Mesothelial cell of epicardium (in vitro differentiated cells): Measurements from ENCODE around the gene ABCC11. TPM values are rescaled to one million over a fixed set of nuclear protein-coding genes. Genes with fewer than 3 reads are reported as not detected.
"Not testable (repeated sequence)": the region's sequence is repeated elsewhere in the genome, so short reads cannot be mapped to it uniquely, and the experiment has no call there.

ENCODE experiments used
- DNase-seq, 2 experiments: peaks; one replicate each; pipeline ENCODE4 v3.0.0; 2021; ENCODE audit warnings: low spot score in 2 of 2; ENCODE audit not compliant: unreplicated experiment in 2 of 2
- H3K27ac Mint-ChIP-seq: 2 replicates; pipeline ENCODE4 v1.8.0; 2021; ENCODE audit warnings: mixed read lengths
- H3K27me3 Mint-ChIP-seq: 2 replicates; pipeline ENCODE4 v1.8.0; 2021; ENCODE audit warnings: low read depth, mixed read lengths
- H3K36me3 Mint-ChIP-seq: 2 replicates; pipeline ENCODE4 v1.8.0; 2021; ENCODE audit warnings: mixed read lengths
- H3K4me1 Mint-ChIP-seq: 2 replicates; pipeline ENCODE4 v1.8.0; 2021; ENCODE audit warnings: mixed read lengths
- H3K4me3 Mint-ChIP-seq: 2 replicates; pipeline ENCODE4 v1.8.0; 2021; ENCODE audit warnings: mild to moderate bottlenecking, moderate library complexity, mixed read lengths
- H3K9me3 Mint-ChIP-seq: 2 replicates; pipeline ENCODE4 v1.8.0; 2021; ENCODE audit warnings: mixed read lengths
- total RNA-seq: library from RNA; stranded (reverse); gene quantifications from 3 replicates; pipeline ENCODE4 v1.2.1, GENCODE V29; 2021
- TF ChIP-seq, protein P1 (sequence below): fragments of 200-600 bp; sonication (generic); IDR thresholded peaks from one replicate; pipeline ENCODE4 v1.5.0; 2021; ENCODE audit warnings: antibody characterized with exemption; ENCODE audit not compliant: unreplicated experiment

The ABCC11 gene
- total RNA-seq, 1 donor from 2014 or later = 0.47 TPM

DNA sequence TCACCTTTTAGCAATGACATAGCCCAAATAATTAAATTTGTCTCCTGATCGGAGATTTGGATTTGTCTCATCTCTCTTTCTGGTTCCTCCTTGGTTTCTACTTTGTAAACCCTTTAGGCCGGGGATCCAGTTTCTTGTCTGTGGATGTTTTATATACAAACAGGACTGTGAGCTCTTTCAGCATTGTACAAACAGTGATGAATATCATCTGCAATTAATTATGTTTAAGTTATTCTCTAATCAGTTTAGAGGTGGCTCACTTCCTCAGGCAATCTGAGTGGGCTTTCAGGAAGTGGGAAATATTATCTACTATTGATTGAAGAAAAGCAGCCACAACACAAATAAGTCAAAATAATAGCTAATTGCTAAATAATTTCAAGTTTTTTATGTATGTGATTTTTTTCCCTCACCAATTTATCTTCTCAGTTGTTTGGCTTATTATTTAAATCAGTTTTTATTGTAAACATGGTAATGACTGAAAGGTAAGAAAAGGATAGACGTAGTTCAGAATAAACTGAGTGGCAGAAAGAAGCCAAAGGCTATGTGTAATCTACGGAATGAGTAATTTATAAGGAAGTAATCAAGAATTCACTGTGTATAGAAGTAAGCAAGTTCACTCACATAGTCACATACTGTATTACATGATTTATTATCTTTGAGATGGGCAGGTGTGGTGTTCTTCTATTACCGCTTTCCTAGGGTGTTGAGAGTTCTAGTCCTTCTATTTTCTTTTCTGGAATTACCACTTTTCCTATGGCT lies 3.4 kb upstream of the ABCC11 start:
- Mint-ChIP-seq H3K4me3 (no peak overlapping the region), H3K27me3 (no peaks in the 10 kb centered on the region), H3K27ac (peak overlapping the region; percentile 44), H3K36me3 (peaks cover 17% of the 10 kb centered on the region), H3K4me1 (peaks cover 13% of the 10 kb centered on the region), H3K9me3 (no peaks in the 10 kb centered on the region)
- DNase-seq = no peak
- TF ChIP-seq, protein P1, sequence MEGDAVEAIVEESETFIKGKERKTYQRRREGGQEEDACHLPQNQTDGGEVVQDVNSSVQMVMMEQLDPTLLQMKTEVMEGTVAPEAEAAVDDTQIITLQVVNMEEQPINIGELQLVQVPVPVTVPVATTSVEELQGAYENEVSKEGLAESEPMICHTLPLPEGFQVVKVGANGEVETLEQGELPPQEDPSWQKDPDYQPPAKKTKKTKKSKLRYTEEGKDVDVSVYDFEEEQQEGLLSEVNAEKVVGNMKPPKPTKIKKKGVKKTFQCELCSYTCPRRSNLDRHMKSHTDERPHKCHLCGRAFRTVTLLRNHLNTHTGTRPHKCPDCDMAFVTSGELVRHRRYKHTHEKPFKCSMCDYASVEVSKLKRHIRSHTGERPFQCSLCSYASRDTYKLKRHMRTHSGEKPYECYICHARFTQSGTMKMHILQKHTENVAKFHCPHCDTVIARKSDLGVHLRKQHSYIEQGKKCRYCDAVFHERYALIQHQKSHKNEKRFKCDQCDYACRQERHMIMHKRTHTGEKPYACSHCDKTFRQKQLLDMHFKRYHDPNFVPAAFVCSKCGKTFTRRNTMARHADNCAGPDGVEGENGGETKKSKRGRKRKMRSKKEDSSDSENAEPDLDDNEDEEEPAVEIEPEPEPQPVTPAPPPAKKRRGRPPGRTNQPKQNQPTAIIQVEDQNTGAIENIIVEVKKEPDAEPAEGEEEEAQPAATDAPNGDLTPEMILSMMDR = no peak

GRCh38 chr16:48246066-48246465 lies 1.3 kb downstream of the ABCC11 start:
- H3K27me3 Mint-ChIP-seq = no peaks in the 10 kb centered on the region
- peak overlapping the region; percentile 89 for H3K4me3 Mint-ChIP-seq
- peaks cover 24% of the 10 kb centered on the region for H3K4me1 Mint-ChIP-seq
- peaks cover 3% of the 10 kb centered on the region for H3K9me3 Mint-ChIP-seq
- DNase-seq = no peak
- TF ChIP-seq, protein P1 = no peak
- H3K27ac Mint-ChIP-seq = peak overlapping the region; percentile 40
- no peaks in the 10 kb centered on the region for H3K36me3 Mint-ChIP-seq

DNA sequence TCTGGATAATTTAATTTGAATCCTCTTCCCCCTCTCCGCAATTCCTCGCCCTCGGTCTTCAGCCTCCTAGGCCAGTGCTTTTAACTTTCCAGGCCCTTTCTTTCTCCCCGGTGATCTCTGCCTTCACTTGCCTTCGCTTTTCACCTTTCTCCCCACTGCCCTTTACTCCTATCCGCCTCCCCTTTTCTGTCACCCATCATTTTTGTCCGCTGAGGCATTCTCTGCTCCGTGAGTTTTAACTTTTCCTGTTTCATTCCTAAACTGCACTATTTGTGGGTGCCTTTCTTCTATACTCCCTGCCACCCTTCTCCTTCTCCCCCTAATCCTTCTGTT lies 2.5 kb downstream of the ABCC11 start:
- H3K27me3 Mint-ChIP-seq = no peaks in the 10 kb centered on the region
- peaks cover 21% of the 10 kb centered on the region for H3K4me1 Mint-ChIP-seq
- peak overlapping the region; percentile 92 for H3K27ac Mint-ChIP-seq
- no peaks in the 10 kb centered on the region for H3K36me3 Mint-ChIP-seq
- DNase-seq = no peak
- peak overlapping the region; percentile 89 for H3K4me3 Mint-ChIP-seq
- H3K9me3 Mint-ChIP-seq = peaks cover 9% of the 10 kb centered on the region
- TF ChIP-seq, protein P1 = no peak

DNA sequence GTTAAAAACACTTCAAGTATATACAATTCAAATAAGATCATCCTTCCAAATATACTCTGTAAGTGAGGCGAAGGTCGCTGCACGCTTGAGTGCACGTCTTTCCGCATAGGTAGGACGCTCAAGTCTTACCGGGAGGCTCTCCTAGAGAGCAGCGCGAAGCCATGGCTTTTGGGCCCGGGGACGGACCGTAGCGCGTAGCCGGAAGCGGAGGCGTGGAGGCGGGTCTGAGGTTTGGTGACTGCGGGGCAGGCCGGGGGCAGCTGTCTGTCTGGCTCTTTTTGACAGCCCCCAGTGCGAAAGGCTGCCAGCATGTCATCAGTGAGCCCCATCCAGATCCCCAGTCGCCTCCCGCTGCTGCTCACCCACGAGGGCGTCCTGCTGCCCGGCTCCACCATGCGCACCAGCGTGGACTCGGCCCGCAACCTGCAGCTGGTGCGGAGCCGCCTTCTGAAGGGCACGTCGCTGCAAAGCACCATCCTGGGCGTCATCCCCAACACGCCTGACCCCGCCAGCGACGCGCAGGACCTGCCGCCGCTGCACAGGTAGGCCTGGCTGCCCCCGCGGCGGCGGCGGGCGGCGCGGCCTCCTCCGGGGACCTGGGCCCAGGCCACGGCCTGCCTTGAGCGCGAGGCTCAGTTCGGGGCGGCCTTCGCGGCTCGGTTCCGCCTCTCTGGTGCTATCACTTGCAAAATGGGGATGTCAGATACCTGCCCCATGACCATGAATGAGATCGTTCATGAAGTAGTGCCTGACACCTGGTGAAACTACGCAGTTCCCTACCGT lies 3.1 kb downstream of the ABCC11 start, which contains the start of gene LONP2:
LONP2 (plus strand) TSS at position 221 of the 783 bp plus-strand sequence; CDS start at position 310, 89 bp downstream.
- Mint-ChIP-seq H3K36me3 (no peaks in the 10 kb centered on the region), H3K27ac (peak within 1 kb of the TSS; percentile 92), H3K4me3 (peak within 1 kb of the TSS; percentile 89), H3K9me3 (peaks cover 12% of the 10 kb centered on the region), H3K27me3 (no peaks in the 10 kb centered on the region), H3K4me1 (peaks cover 21% of the 10 kb centered on the region)
- TF ChIP-seq, protein P1 = no peak
- peak; percentile 40 to 83 for DNase-seq

DNA sequence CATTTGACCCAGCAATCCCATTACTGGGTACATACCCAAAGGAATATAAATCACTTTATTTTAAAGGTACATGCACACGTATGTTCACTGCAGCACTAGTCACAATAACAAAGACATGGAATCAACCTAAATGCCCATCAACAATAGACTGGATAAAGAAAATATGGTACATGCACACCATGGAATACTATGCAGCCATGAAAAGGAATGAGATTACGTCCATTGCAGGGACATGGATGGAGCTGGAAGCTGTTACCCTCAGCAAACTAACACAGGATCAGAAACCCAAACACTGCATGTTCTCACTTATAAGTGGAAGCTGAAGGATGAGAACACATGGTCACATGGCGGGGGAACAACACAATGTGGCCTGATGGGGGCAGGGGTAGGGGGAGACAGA lies 7.2 kb downstream of the ABCC11 start:
- not testable (repeated sequence) for H3K27ac Mint-ChIP-seq, H3K4me1 Mint-ChIP-seq, DNase-seq, H3K4me3 Mint-ChIP-seq, H3K27me3 Mint-ChIP-seq, H3K36me3 Mint-ChIP-seq
- peaks cover 12% of the 10 kb centered on the region for H3K9me3 Mint-ChIP-seq

DNA sequence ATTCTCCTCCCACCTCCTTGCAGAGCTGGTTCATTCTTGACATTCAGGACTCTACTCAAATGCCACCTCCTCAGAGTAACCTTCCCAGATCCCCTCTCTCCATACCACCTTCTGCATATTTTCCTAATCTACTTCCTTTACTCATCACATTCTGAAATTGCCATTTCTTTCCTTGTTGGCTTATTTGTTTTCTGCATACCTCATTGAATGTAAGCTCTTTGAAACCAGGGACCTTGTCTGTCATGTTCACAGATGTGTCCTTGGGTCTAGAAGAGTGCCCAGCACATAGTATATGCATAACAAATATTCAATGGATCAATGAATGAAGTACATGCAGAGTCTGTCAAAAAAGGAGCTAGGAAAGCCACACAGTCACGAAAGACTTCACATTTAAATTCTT lies 11.1 kb downstream of the ABCC11 start:
- H3K4me1 Mint-ChIP-seq = no peaks in the 10 kb centered on the region
- no peak overlapping the region for H3K4me3 Mint-ChIP-seq
- TF ChIP-seq, protein P1 = no peak
- DNase-seq = no peak
- no peak overlapping the region for H3K27ac Mint-ChIP-seq
- peaks cover 11% of the 10 kb centered on the region for H3K9me3 Mint-ChIP-seq
- no peaks in the 10 kb centered on the region for H3K36me3 Mint-ChIP-seq
- H3K27me3 Mint-ChIP-seq = no peaks in the 10 kb centered on the region
